ENCODE data around the gene CRTC2. TPM values are rescaled to one million over a fixed set of nuclear protein-coding genes. Genes with fewer than 3 reads are reported as not detected.

Gene CRTC2
- polyA plus RNA-seq, 1 donor from 2014 or later = 12.1 TPM

GRCh38 chr1:153968408-153968807 is 10.0 kb upstream of the CRTC2 start:
- Histone ChIP-seq H3K27me3 (ENCODE audit: insufficient read depth, low read depth, low read length) (no peaks in the 10 kb centered on the region), H3K4me3 (ENCODE audit: low read length) (peak overlapping the region; percentile 91), H3K9me3 (ENCODE audit: low read length) (no peaks in the 10 kb centered on the region), H3K4me2 (ENCODE audit: low read length) (no peak overlapping the region), H3K27ac (ENCODE audit: low read length) (peak overlapping the region; percentile 74), H3K9ac (ENCODE audit: low read length) (peak overlapping the region; percentile 62), H3K36me3 (ENCODE audit: insufficient read depth, low read length) (no peaks in the 10 kb centered on the region), H3F3A (ENCODE audit: insufficient read depth, low read length, poor library complexity, severe bottlenecking) (peaks cover 4% of the 10 kb centered on the region), H2AFZ (ENCODE audit: low read depth, low read length) (no peak overlapping the region), H4K20me1 (ENCODE audit: insufficient read depth) (no peaks in the 10 kb centered on the region), H3K79me2 (replicated peaks; ENCODE audit: insufficient read depth, low read length) (peaks cover 8% of the 10 kb centered on the region), H3K9me2 (ENCODE audit: insufficient read depth, low read length) (no peaks in the 10 kb centered on the region)
- TF ChIP-seq EZH2 (IDR thresholded peaks at IDR 0.05; ENCODE audit: borderline replicate concordance, insufficient read depth, low read length, poor library complexity, severe bottlenecking) = no peak
- TF ChIP-seq EP300 (conservative IDR thresholded peaks at IDR 0.05; ENCODE audit: poor library complexity, severe bottlenecking) = no peak
- no peak for TF ChIP-seq RAD21 (conservative IDR thresholded peaks at IDR 0.05)
- TF ChIP-seq SMC3 (conservative IDR thresholded peaks at IDR 0.05; ENCODE audit: poor library complexity) = no peak
- TF ChIP-seq CTCF (IDR thresholded peaks at IDR 0.05; ENCODE audit: poor library complexity, severe bottlenecking) = no peak
- TF ChIP-seq POLR2AphosphoS5 (IDR thresholded peaks at IDR 0.05) = no peak
- no peak for TF ChIP-seq REST (IDR thresholded peaks at IDR 0.05; ENCODE audit: borderline replicate concordance)
- no peak for TF ChIP-seq TAF1 (IDR thresholded peaks at IDR 0.05; ENCODE audit: low read depth)
- TF ChIP-seq MXI1 (conservative IDR thresholded peaks at IDR 0.05; ENCODE audit: poor library complexity, severe bottlenecking) = no peak

- H2AFZ ChIP-seq (ENCODE audit: low read depth, low read length) = peak overlapping the region; percentile 43
- TF ChIP-seq EZH2 (IDR thresholded peaks at IDR 0.05; ENCODE audit: borderline replicate concordance, insufficient read depth, low read length, poor library complexity, severe bottlenecking) (no peak), TAF1 (IDR thresholded peaks at IDR 0.05; ENCODE audit: low read depth) (peak; percentile 13), REST (IDR thresholded peaks at IDR 0.05; ENCODE audit: borderline replicate concordance) (no peak)
- no peaks in the 10 kb centered on the region for H3K9me2 ChIP-seq (ENCODE audit: insufficient read depth, low read length)
- H3K9me3 ChIP-seq (ENCODE audit: low read length) = no peaks in the 10 kb centered on the region
- H3K4me2 ChIP-seq (ENCODE audit: low read length) = peak overlapping the region; percentile 26
- peak overlapping the region; percentile 74 for H3K27ac ChIP-seq (ENCODE audit: low read length)
- no peaks in the 10 kb centered on the region for H3K27me3 ChIP-seq (ENCODE audit: insufficient read depth, low read depth, low read length)
- H3F3A ChIP-seq (ENCODE audit: insufficient read depth, low read length, poor library complexity, severe bottlenecking) = peaks cover 4% of the 10 kb centered on the region
- peak overlapping the region; percentile 62 for H3K9ac ChIP-seq (ENCODE audit: low read length)
- H3K4me3 ChIP-seq (ENCODE audit: low read length) = peak overlapping the region; percentile 91
- no peaks in the 10 kb centered on the region for H3K36me3 ChIP-seq (ENCODE audit: insufficient read depth, low read length)
- no peaks in the 10 kb centered on the region for H4K20me1 ChIP-seq (ENCODE audit: insufficient read depth)
- peaks cover 10% of the 10 kb centered on the region for H3K79me2 ChIP-seq (replicated peaks; ENCODE audit: insufficient read depth, low read length)
Measured at GRCh38 chr1:153968000-153968363, 9.6 kb upstream of the CRTC2 start.

Measured in neural cell (in vitro differentiated cells).